SK-N-SH (cell line): ENCODE results near the gene MAML3. TPM values are rescaled to one million over a fixed set of nuclear protein-coding genes. Genes with fewer than 3 reads are reported as not detected.
A peak's percentile ranks its signal among the peaks of the same experiment; 100 is the strongest.

Experiments
- CTCF ChIA-PET: fragments of 300-600, 350-600 bp; formaldehyde crosslinking; extraction: SDS; loops from one replicate; lab custom pipeline; 2021; lab: Yijun Ruan, JAX
- POLR2A ChIA-PET: fragments of 350-600 bp; sonication (Branson Sonifier 250); formaldehyde crosslinking; extraction: SDS; loops from one replicate; lab custom pipeline; 2020; ENCODE audit warnings: antibody characterized with exemption, inconsistent platforms; lab: Yijun Ruan, JAX
- DNase-seq: peaks from one replicate; pipeline ENCODE4 v3.0.0; 2012
- H2AFZ ChIP-seq: fragments of 200-600 bp; sonication (generic); 2 replicates; pipeline ENCODE4 v1.8.1; 2016; ENCODE audit warnings: antibody characterized with exemption, mild to moderate bottlenecking, low read depth
- H3F3A ChIP-seq: fragments of 200-600 bp; sonication (generic); replicated peaks from 2 replicates; pipeline ENCODE3; 2016; ENCODE audit warnings: antibody characterized with exemption, mild to moderate bottlenecking; ENCODE audit not compliant: insufficient read depth
- H3K27ac ChIP-seq, 2 experiments: fragments of 200-500 bp in 1 of 2; fragments of 200-600 bp in 1 of 2; sonication (Bioruptor generic) in 1 of 2; sonication (generic), shearing (Covaris generic) in 1 of 2; 2 replicates each; pipeline versions ENCODE4 v1.5.1 to v1.6.1; 2014 to 2016; ENCODE audit warnings: low read depth in 2 of 2, inconsistent platforms in 1 of 2, low read length in 1 of 2, mild to moderate bottlenecking in 1 of 2, mixed read lengths in 1 of 2
- H3K27me3 ChIP-seq: fragments of 200-600 bp; sonication (generic), shearing (Covaris generic); 2 replicates; pipeline ENCODE4 v1.6.1; 2016; ENCODE audit warnings: mixed run types; ENCODE audit not compliant: insufficient read depth
- H3K36me3 ChIP-seq, 2 experiments: fragments of 200-500 bp in 1 of 2; fragments of 200-600 bp in 1 of 2; sonication (Bioruptor generic) in 1 of 2; sonication (generic) in 1 of 2; replicated peaks in 1 of 2; 2 replicates each; pipeline versions ENCODE3 to v1.5.1; 2014 to 2016; ENCODE audit warnings: low read length in 1 of 2, mild to moderate bottlenecking in 1 of 2; ENCODE audit not compliant: insufficient read depth in 2 of 2, control insufficient read depth in 1 of 2
- H3K4me1 ChIP-seq, 2 experiments: fragments of 200-500 bp in 1 of 2; fragments of 200-600 bp in 1 of 2; sonication (Bioruptor generic) in 1 of 2; sonication (generic), shearing (Covaris generic) in 1 of 2; 2 replicates each; pipeline versions ENCODE4 v1.5.1 to v1.6.1; 2014 to 2016; ENCODE audit warnings: low read depth in 1 of 2, low read length in 1 of 2, mixed run types in 1 of 2; ENCODE audit not compliant: insufficient read depth in 2 of 2, control insufficient read depth in 1 of 2
- H3K4me2 ChIP-seq: fragments of 200-600 bp; sonication (generic), shearing (Covaris generic); 2 replicates; pipeline ENCODE4 v1.6.1; 2017; ENCODE audit warnings: mixed run types
- H3K4me3 ChIP-seq, 2 experiments: fragments of 200-500 bp in 1 of 2; fragments of 200-600 bp in 1 of 2; sonication (Bioruptor generic) in 1 of 2; sonication (generic), shearing (Covaris generic) in 1 of 2; 2 replicates each; pipeline versions ENCODE4 v1.5.1 to v1.8.1; 2014 to 2016; ENCODE audit warnings: low read depth in 2 of 2, inconsistent platforms in 1 of 2, low read length in 1 of 2, mild to moderate bottlenecking in 1 of 2, mixed read lengths in 1 of 2, moderate library complexity in 1 of 2
- H3K79me2 ChIP-seq: fragments of 200-600 bp; sonication (generic); 2 replicates; pipeline ENCODE4 v1.8.1; 2017; ENCODE audit warnings: mild to moderate bottlenecking; ENCODE audit not compliant: insufficient read depth
- H3K9ac ChIP-seq: fragments of 200-600 bp; sonication (generic); 2 replicates; pipeline ENCODE4 v1.6.1; 2017; ENCODE audit warnings: mixed run types
- H3K9me2 ChIP-seq: fragments of 200-600 bp; sonication (generic); 2 replicates; pipeline ENCODE4 v1.6.1; 2017; ENCODE audit warnings: mixed run types
- H3K9me3 ChIP-seq: fragments of 200-600 bp; sonication (generic); 2 replicates; pipeline ENCODE4 v1.6.1; 2017; ENCODE audit warnings: mixed run types, mild to moderate bottlenecking, moderate library complexity
- H4K20me1 ChIP-seq: fragments of 200-600 bp; sonication (generic); 2 replicates; pipeline ENCODE4 v1.6.1; 2017; ENCODE audit warnings: mild to moderate bottlenecking, mixed run types; ENCODE audit not compliant: insufficient read depth
- CHD2 ChIP-seq: fragments of 150-350 bp; IDR thresholded peaks from 2 replicates; pipeline ENCODE4 v1.6.1; 2018; ENCODE audit warnings: low read length; ENCODE audit not compliant: partially characterized antibody
- ELF1 ChIP-seq: IDR thresholded peaks from 2 replicates; pipeline ENCODE4 v1.4.0; 2012
- EP300 ChIP-seq, 2 experiments: IDR thresholded peaks; 2 replicates each; pipeline versions ENCODE4 v1.4.0 to v1.6.1; 2012; ENCODE audit warnings: borderline replicate concordance in 1 of 2, low read depth in 1 of 2, low read length in 1 of 2
- FOSL2 ChIP-seq: IDR thresholded peaks from 2 replicates; pipeline ENCODE4 v1.4.0; 2012; ENCODE audit warnings: low read depth, mild to moderate bottlenecking, moderate library complexity, borderline replicate concordance
- FOXJ3 ChIP-seq: sonication (generic); formaldehyde crosslinking; IDR thresholded peaks from 2 replicates; pipeline ENCODE4 v1.5.1; 2020; ENCODE audit warnings: mild to moderate bottlenecking, missing genetic modification reagents
- FOXM1 ChIP-seq: IDR thresholded peaks from 2 replicates; pipeline ENCODE4 v1.4.0; 2012; ENCODE audit warnings: low read depth, mild to moderate bottlenecking
- GABPA ChIP-seq: IDR thresholded peaks from 2 replicates; pipeline ENCODE4 v1.4.0; 2012; ENCODE audit warnings: low read depth, mild to moderate bottlenecking
- GATA2 ChIP-seq: sonication (generic); formaldehyde crosslinking; IDR thresholded peaks from 2 replicates; pipeline ENCODE4 v1.5.0; 2020; ENCODE audit warnings: mild to moderate bottlenecking, missing genetic modification reagents
- JUND ChIP-seq: IDR thresholded peaks from 2 replicates; pipeline ENCODE4 v1.4.0; 2012
- MEF2A ChIP-seq: IDR thresholded peaks from 2 replicates; pipeline ENCODE4 v1.4.0; 2012; ENCODE audit warnings: low read depth, borderline replicate concordance
- MXI1 ChIP-seq: IDR thresholded peaks from 2 replicates; pipeline ENCODE4 v1.6.1; 2012; ENCODE audit warnings: mild to moderate bottlenecking, low read depth, low read length, improper control_type of control experiment
- NRF1 ChIP-seq: IDR thresholded peaks from 2 replicates; pipeline ENCODE4 v1.6.1; 2012; ENCODE audit warnings: low read depth, mild to moderate bottlenecking, low read length
- POLR2AphosphoS5 ChIP-seq: IDR thresholded peaks from 2 replicates; pipeline ENCODE4 v1.6.1; 2012; ENCODE audit warnings: low read depth, low read length
- RCOR1 ChIP-seq: fragments of 150-350 bp; IDR thresholded peaks from 2 replicates; pipeline ENCODE4 v1.6.1; 2017; ENCODE audit warnings: antibody characterized with exemption, low read length
- RFX5 ChIP-seq: IDR thresholded peaks from 2 replicates; pipeline ENCODE4 v1.6.1; 2012; ENCODE audit warnings: mild to moderate bottlenecking, improper control_type of control experiment, low read length
- RXRA ChIP-seq: IDR thresholded peaks from 2 replicates; pipeline ENCODE4 v1.4.0; 2012; ENCODE audit warnings: low read depth, mild to moderate bottlenecking, borderline replicate concordance
- SIN3A ChIP-seq: IDR thresholded peaks from 2 replicates; pipeline ENCODE4 v1.6.1; 2012; ENCODE audit warnings: low read depth, mild to moderate bottlenecking, low read length, moderate library complexity, borderline replicate concordance
- SMC3 ChIP-seq: IDR thresholded peaks from 2 replicates; pipeline ENCODE4 v1.6.1; 2012; ENCODE audit warnings: low read depth, low read length, improper control_type of control experiment
- TAF1 ChIP-seq: IDR thresholded peaks from 2 replicates; pipeline ENCODE4 v1.6.1; 2012; ENCODE audit warnings: low read depth, mild to moderate bottlenecking, low read length, moderate library complexity, borderline replicate concordance
- TCF12 ChIP-seq: IDR thresholded peaks from 2 replicates; pipeline ENCODE4 v1.4.0; 2012
- TEAD4 ChIP-seq: IDR thresholded peaks from 2 replicates; pipeline ENCODE4 v1.4.0; 2012; ENCODE audit warnings: mild to moderate bottlenecking, borderline replicate concordance; ENCODE audit not compliant: insufficient read depth
- polyA plus RNA-seq, 3 experiments: library from polyadenylated mRNA; depleted of rRNA; stranded (reverse); fragments of >200 nt; gene quantifications; 2 replicates each; pipeline ENCODE4 v1.2.3, GENCODE V29; 2012
- TF ChIP-seq, protein P1 (sequence below): fragments of 150-350 bp; IDR thresholded peaks from 2 replicates; pipeline ENCODE4 v1.6.1; 2017; ENCODE audit warnings: antibody characterized with exemption, low read length, low read depth, borderline replicate concordance
- TF ChIP-seq, protein P2 (sequence below): IDR thresholded peaks from 2 replicates; pipeline ENCODE4 v1.6.1; 2012; ENCODE audit warnings: mild to moderate bottlenecking, low read depth, low read length, moderate library complexity
- TF ChIP-seq, protein P3 (sequence below): fragments of 150-350 bp; IDR thresholded peaks from 2 replicates; pipeline ENCODE4 v1.6.1; 2016; ENCODE audit warnings: mild to moderate bottlenecking, low read depth, low read length
- TF ChIP-seq, protein P4 (sequence below): fragments of 200-600 bp; sonication (generic); IDR thresholded peaks from 2 replicates; pipeline ENCODE4 v1.6.1; 2017; ENCODE audit warnings: antibody characterized with exemption, mild to moderate bottlenecking, moderate library complexity
- TF ChIP-seq, protein P5 (sequence below): IDR thresholded peaks from 2 replicates; pipeline ENCODE4 v1.4.0; 2012; ENCODE audit warnings: low read depth, borderline replicate concordance

MAML3 gene
- polyA plus RNA-seq, 1 of the 3 experiments (the other 2 are of a cell fraction), result 5.3 TPM

DNA sequence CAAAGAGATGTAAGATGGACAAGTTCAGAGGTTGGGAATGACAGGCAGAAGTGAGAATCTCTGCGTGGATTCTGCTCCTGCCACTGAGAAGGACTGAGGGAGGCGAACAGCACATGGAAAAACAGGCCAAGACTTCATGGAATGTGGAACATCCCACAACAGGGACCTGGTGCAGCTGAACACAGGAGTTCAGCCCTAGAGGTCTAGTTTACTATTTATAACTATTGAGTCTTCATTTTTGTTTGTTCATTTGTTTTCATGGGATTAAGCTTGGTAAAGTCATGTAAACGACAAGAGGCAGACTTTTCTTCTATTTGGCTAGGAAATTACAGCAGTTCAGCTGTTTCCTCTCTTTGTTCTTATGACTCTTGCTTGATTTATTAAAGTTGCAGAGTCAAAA lies 234.5 kb downstream of the MAML3 start (continued):
- TF ChIP-seq, protein P1, sequence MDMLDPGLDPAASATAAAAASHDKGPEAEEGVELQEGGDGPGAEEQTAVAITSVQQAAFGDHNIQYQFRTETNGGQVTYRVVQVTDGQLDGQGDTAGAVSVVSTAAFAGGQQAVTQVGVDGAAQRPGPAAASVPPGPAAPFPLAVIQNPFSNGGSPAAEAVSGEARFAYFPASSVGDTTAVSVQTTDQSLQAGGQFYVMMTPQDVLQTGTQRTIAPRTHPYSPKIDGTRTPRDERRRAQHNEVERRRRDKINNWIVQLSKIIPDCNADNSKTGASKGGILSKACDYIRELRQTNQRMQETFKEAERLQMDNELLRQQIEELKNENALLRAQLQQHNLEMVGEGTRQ, result no peak
- no peak for TF ChIP-seq EP300 (IDR thresholded peaks at IDR 0.05; ENCODE audit: borderline replicate concordance in 1 of 2, low read depth in 1 of 2, low read length in 1 of 2)

DNA sequence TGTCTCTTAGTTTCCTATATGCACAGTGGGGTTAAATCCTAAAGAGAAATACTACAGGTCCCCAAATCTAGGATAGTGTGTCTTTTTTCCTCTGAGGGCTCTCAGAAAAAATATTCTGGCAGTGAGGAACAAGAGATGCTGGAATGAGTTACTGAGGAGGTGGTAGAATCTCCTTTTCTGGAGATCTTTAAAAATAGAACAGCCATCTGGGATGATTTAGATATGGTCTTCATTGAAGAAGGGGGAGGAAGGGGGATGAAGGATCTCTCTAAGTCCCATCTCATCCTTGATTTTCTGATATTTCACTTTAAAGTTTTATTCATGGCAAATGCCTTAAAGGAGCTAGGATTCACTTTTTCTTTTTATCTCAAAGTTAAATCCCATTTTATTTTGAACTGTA lies 235.0 kb downstream of the MAML3 start:
- no peaks in the 10 kb centered on the region for H4K20me1 ChIP-seq
- no peaks in the 10 kb centered on the region for H3K36me3 ChIP-seq
- H3K4me2 ChIP-seq, result peak overlapping the region; percentile 40
- H3K4me1 ChIP-seq, result peaks cover 44 to 71% of the 10 kb centered on the region in 2 experiments
- H3K27me3 ChIP-seq, result no peaks in the 10 kb centered on the region
- peaks cover 7% of the 10 kb centered on the region for H3F3A ChIP-seq
- no peaks in the 10 kb centered on the region for H3K9me3 ChIP-seq
- no peaks in the 10 kb centered on the region for H3K79me2 ChIP-seq
- peak overlapping the region; percentile 78 to 90 for H3K27ac ChIP-seq
- H2AFZ ChIP-seq, result peak overlapping the region; percentile 48; the same call in 1 of the 2 replicates
- no peak for DNase-seq
- H3K9ac ChIP-seq, result peak overlapping the region; percentile 10; the same call in 1 of the 2 replicates
- ChIA-PET CTCF (interaction anchor here (0.6 to 1.0 kb wide), 2 partner anchors 12 to 157 kb away, joined by 3 read pairs; no protein-coding TSS in a partner anchor), POLR2A (no interaction called here)
- no peak overlapping the region for H3K4me3 ChIP-seq
- H3K9me2 ChIP-seq, result no peaks in the 10 kb centered on the region
- TF ChIP-seq TEAD4 (no peak), TAF1 (no peak), RCOR1 (no peak), ELF1 (no peak), CHD2 (no peak), TCF12 (peak; percentile 53), RXRA (no peak), SIN3A (no peak), RFX5 (no peak), FOSL2 (0 out of 2 replicates have a peak, but pooled peaks have one; percentile 2), GABPA (no peak), FOXM1 (no peak), JUND (0 out of 2 replicates have a peak, but pooled peaks have one; percentile 2), SMC3 (no peak), MXI1 (no peak), FOXJ3 (CRISPR knock-in tag) (no peak), GATA2 (CRISPR knock-in tag) (no peak), NRF1 (no peak), POLR2AphosphoS5 (no peak), MEF2A (0 out of 2 replicates have a peak, but pooled peaks have one; percentile 76)
- TF ChIP-seq, protein P2, sequence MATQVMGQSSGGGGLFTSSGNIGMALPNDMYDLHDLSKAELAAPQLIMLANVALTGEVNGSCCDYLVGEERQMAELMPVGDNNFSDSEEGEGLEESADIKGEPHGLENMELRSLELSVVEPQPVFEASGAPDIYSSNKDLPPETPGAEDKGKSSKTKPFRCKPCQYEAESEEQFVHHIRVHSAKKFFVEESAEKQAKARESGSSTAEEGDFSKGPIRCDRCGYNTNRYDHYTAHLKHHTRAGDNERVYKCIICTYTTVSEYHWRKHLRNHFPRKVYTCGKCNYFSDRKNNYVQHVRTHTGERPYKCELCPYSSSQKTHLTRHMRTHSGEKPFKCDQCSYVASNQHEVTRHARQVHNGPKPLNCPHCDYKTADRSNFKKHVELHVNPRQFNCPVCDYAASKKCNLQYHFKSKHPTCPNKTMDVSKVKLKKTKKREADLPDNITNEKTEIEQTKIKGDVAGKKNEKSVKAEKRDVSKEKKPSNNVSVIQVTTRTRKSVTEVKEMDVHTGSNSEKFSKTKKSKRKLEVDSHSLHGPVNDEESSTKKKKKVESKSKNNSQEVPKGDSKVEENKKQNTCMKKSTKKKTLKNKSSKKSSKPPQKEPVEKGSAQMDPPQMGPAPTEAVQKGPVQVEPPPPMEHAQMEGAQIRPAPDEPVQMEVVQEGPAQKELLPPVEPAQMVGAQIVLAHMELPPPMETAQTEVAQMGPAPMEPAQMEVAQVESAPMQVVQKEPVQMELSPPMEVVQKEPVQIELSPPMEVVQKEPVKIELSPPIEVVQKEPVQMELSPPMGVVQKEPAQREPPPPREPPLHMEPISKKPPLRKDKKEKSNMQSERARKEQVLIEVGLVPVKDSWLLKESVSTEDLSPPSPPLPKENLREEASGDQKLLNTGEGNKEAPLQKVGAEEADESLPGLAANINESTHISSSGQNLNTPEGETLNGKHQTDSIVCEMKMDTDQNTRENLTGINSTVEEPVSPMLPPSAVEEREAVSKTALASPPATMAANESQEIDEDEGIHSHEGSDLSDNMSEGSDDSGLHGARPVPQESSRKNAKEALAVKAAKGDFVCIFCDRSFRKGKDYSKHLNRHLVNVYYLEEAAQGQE, result no peak
- TF ChIP-seq, protein P3, sequence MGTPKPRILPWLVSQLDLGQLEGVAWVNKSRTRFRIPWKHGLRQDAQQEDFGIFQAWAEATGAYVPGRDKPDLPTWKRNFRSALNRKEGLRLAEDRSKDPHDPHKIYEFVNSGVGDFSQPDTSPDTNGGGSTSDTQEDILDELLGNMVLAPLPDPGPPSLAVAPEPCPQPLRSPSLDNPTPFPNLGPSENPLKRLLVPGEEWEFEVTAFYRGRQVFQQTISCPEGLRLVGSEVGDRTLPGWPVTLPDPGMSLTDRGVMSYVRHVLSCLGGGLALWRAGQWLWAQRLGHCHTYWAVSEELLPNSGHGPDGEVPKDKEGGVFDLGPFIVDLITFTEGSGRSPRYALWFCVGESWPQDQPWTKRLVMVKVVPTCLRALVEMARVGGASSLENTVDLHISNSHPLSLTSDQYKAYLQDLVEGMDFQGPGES, result no peak
- TF ChIP-seq, protein P4, sequence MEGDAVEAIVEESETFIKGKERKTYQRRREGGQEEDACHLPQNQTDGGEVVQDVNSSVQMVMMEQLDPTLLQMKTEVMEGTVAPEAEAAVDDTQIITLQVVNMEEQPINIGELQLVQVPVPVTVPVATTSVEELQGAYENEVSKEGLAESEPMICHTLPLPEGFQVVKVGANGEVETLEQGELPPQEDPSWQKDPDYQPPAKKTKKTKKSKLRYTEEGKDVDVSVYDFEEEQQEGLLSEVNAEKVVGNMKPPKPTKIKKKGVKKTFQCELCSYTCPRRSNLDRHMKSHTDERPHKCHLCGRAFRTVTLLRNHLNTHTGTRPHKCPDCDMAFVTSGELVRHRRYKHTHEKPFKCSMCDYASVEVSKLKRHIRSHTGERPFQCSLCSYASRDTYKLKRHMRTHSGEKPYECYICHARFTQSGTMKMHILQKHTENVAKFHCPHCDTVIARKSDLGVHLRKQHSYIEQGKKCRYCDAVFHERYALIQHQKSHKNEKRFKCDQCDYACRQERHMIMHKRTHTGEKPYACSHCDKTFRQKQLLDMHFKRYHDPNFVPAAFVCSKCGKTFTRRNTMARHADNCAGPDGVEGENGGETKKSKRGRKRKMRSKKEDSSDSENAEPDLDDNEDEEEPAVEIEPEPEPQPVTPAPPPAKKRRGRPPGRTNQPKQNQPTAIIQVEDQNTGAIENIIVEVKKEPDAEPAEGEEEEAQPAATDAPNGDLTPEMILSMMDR, result no peak
- TF ChIP-seq, protein P5, sequence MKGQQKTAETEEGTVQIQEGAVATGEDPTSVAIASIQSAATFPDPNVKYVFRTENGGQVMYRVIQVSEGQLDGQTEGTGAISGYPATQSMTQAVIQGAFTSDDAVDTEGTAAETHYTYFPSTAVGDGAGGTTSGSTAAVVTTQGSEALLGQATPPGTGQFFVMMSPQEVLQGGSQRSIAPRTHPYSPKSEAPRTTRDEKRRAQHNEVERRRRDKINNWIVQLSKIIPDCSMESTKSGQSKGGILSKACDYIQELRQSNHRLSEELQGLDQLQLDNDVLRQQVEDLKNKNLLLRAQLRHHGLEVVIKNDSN, result no peak
